Stomach (tissue), 4 donors: Measurements from ENCODE around the gene SALL1.

Experiments
- CTCF ChIP-seq, 7 experiments: fragments of 450-650 bp in 4 of 7; fragments of 200-600 bp in 3 of 7; sonication (generic) in 3 of 7; IDR thresholded peaks; one replicate each; pipeline ENCODE4 v1.5.1; 2016 to 2019; ENCODE audit warnings: antibody characterized with exemption in 7 of 7, control low read depth in 2 of 7, mild to moderate bottlenecking in 1 of 7
- POLR2A ChIP-seq, 4 donors: fragments of 450-650 bp; IDR thresholded peaks; one replicate each; pipeline ENCODE4 v1.6.1; 2016; ENCODE audit warnings: antibody characterized with exemption in 4 of 4, control low read depth in 2 of 4, mild to moderate bottlenecking in 1 of 4, moderate library complexity in 1 of 4
- POLR2AphosphoS5 ChIP-seq, 3 donors: sonication (generic); formaldehyde crosslinking; IDR thresholded peaks; one replicate each; pipeline ENCODE4 v1.6.1; 2016; ENCODE audit warnings: antibody characterized with exemption in 3 of 3

- TF ChIP-seq CTCF (IDR thresholded peaks at IDR 0.05), result no peak
- TF ChIP-seq POLR2AphosphoS5 (IDR thresholded peaks at IDR 0.05), result no peak
- TF ChIP-seq POLR2A (IDR thresholded peaks at IDR 0.05), result no peak
Observed at GRCh38 chr16:51095890-51096626, 55.0 kb downstream of the SALL1 start.
